CD4-positive, alpha-beta memory T cell (primary cell): ENCODE data around the gene TECTA. TPM values are rescaled to one million over a fixed set of nuclear protein-coding genes. Genes with fewer than 3 reads are reported as not detected.

ENCODE experiments used
- CTCF ChIA-PET: fragments of 350-600 bp; sonication (Branson Sonifier 250); formaldehyde crosslinking; loops from one replicate; lab custom pipeline; 2021; ENCODE audit warnings: inconsistent platforms; ENCODE audit not compliant: partially characterized antibody; lab: Charles Lee
- POLR2A ChIA-PET: fragments of 350-600 bp; sonication (Branson Sonifier 250); formaldehyde crosslinking; loops from one replicate; lab custom pipeline; 2021; ENCODE audit not compliant: partially characterized antibody; lab: Charles Lee
- DNase-seq, 5 donors: peaks; one replicate each; pipeline versions ENCODE4 v3.0.0 to v3.0.0-alpha.2; 2020 to 2022; ENCODE audit warnings: mixed read lengths in 1 of 5
- H3K27ac ChIP-seq: one replicate; pipeline ENCODE4 v1.7.0; 2013; ENCODE audit warnings: low read depth, low read length
- H3K27me3 ChIP-seq: 2 replicates; pipeline ENCODE4 v1.7.0; 2013; ENCODE audit warnings: mild to moderate bottlenecking, low read length, moderate library complexity; ENCODE audit not compliant: insufficient read depth
- H3K36me3 ChIP-seq: 2 replicates; pipeline ENCODE4 v1.7.0; 2013; ENCODE audit warnings: mild to moderate bottlenecking, low read length, moderate library complexity; ENCODE audit not compliant: insufficient read depth
- H3K4me1 ChIP-seq: 2 replicates; pipeline ENCODE4 v1.7.0; 2013; ENCODE audit warnings: mild to moderate bottlenecking, low read length, moderate library complexity; ENCODE audit not compliant: insufficient read depth
- H3K4me3 ChIP-seq, 2 donors: one replicate each; pipeline ENCODE4 v1.7.0; 2013; ENCODE audit warnings: low read length in 2 of 2, mild to moderate bottlenecking in 1 of 2
- H3K9me3 ChIP-seq, 2 donors: one replicate each; pipeline ENCODE4 v1.7.0; 2013; ENCODE audit warnings: low read length in 2 of 2, control low read depth in 1 of 2; ENCODE audit not compliant: control insufficient read depth in 1 of 2
- H3K27ac Mint-ChIP-seq, 7 donors: one replicate each; pipeline ENCODE4 v1.8.0; 2020 to 2021; ENCODE audit warnings: mixed read lengths in 7 of 7, mild to moderate bottlenecking in 6 of 7, inconsistent platforms in 3 of 7, moderate library complexity in 3 of 7
- H3K27me3 Mint-ChIP-seq, 2 donors: one replicate each; pipeline ENCODE4 v1.8.0; 2020 to 2021; ENCODE audit warnings: mixed read lengths in 2 of 2
- H3K36me3 Mint-ChIP-seq, 2 donors: one replicate each; pipeline ENCODE4 v1.8.0; 2020 to 2021; ENCODE audit warnings: mixed read lengths in 2 of 2, inconsistent platforms in 1 of 2, mild to moderate bottlenecking in 1 of 2
- H3K4me1 Mint-ChIP-seq, 4 donors: one replicate each; pipeline ENCODE4 v1.8.0; 2020 to 2021; ENCODE audit warnings: mixed read lengths in 4 of 4, mild to moderate bottlenecking in 1 of 4
- H3K4me3 Mint-ChIP-seq, 8 donors: one replicate each; pipeline ENCODE4 v1.8.0; 2020 to 2021; ENCODE audit warnings: mixed read lengths in 8 of 8, mild to moderate bottlenecking in 7 of 8, moderate library complexity in 6 of 8, inconsistent platforms in 3 of 8
- H3K9me3 Mint-ChIP-seq, 8 donors: one replicate each; pipeline ENCODE4 v1.8.0; 2020 to 2021; ENCODE audit warnings: mixed read lengths in 8 of 8, mild to moderate bottlenecking in 5 of 8, inconsistent platforms in 3 of 8, moderate library complexity in 1 of 8
- intact Hi-C: fragments of 100-400 bp; cut with micrococcal nuclease; formaldehyde crosslinking; loops from one replicate; pipeline ENCODE4 v1.15.1; 2023
- polyA plus RNA-seq, 2 donors: library from polyadenylated mRNA; unstranded; fragments of 300-500 nt; fragmentation: Illumina TruSeq; gene quantifications; one replicate each; pipeline ENCODE4 v1.2.3, GENCODE V29; 2021
- total RNA-seq, 2 experiments: library from RNA; stranded (reverse); gene quantifications; one replicate each; pipeline ENCODE4 v1.2.3, GENCODE V29; 2021

The TECTA gene, protein sequence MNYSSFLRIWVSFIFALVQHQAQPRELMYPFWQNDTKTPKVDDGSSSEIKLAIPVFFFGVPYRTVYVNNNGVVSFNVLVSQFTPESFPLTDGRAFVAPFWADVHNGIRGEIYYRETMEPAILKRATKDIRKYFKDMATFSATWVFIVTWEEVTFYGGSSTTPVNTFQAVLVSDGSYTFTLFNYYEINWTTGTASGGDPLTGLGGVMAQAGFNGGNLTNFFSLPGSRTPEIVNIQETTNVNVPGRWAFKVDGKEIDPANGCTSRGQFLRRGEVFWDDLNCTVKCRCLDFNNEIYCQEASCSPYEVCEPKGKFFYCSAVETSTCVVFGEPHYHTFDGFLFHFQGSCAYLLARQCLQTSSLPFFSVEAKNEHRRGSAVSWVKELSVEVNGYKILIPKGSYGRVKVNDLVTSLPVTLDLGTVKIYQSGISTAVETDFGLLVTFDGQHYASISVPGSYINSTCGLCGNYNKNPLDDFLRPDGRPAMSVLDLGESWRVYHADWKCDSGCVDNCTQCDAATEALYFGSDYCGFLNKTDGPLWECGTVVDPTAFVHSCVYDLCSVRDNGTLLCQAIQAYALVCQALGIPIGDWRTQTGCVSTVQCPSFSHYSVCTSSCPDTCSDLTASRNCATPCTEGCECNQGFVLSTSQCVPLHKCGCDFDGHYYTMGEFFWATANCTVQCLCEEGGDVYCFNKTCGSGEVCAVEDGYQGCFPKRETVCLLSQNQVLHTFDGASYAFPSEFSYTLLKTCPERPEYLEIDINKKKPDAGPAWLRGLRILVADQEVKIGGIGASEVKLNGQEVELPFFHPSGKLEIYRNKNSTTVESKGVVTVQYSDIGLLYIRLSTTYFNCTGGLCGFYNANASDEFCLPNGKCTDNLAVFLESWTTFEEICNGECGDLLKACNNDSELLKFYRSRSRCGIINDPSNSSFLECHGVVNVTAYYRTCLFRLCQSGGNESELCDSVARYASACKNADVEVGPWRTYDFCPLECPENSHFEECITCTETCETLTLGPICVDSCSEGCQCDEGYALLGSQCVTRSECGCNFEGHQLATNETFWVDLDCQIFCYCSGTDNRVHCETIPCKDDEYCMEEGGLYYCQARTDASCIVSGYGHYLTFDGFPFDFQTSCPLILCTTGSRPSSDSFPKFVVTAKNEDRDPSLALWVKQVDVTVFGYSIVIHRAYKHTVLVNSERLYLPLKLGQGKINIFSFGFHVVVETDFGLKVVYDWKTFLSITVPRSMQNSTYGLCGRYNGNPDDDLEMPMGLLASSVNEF (N-terminal part only)
- total RNA-seq (under 1 TPM; 0.33 to 0.38 TPM), polyA plus RNA-seq (under 1 TPM in 1 of 2 donors, not detected in 1; 0.07 TPM)

DNA sequence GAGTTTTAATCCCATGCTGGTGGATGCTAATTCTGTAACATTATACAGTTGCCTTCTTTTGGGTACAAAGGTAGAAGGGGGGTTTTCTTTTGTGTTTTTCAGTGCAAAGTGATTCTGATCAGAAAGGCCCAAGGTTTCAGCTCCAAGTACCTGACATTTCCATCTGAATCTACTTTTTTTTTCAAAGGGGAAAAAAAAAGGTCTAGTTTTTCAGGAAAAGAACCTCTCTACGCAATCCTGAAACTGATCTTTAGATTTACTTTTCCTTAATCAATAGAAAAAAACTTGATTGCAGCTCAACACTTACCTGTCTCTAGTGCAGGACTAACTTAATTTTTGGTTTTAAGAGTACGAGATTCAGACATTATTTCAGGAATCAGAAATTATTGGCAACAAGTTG is at the start of gene TECTA:
TECTA (plus strand) TSS at position 301 of the 400 bp plus-strand sequence. CDS start 1,423 bp downstream, outside the sequence.
- H3K4me1 Mint-ChIP-seq, result no peaks in the 10 kb centered on the region
- POLR2A ChIA-PET, result no interaction called here
- H3K36me3 ChIP-seq, result no peaks in the 10 kb centered on the region
- DNase-seq, result no peak
- H3K4me1 ChIP-seq, result no peaks in the 10 kb centered on the region
- no peaks in the 10 kb centered on the region for H3K9me3 Mint-ChIP-seq
- intact Hi-C loops, result no loop called here
- H3K27me3 ChIP-seq, result no peaks in the 10 kb centered on the region
- no peak within 1 kb of the TSS for H3K27ac ChIP-seq
- H3K27ac Mint-ChIP-seq, result no peak within 1 kb of the TSS
- CTCF ChIA-PET, result no interaction called here
- H3K27me3 Mint-ChIP-seq, result no peaks in the 10 kb centered on the region
- no peak within 1 kb of the TSS for H3K4me3 ChIP-seq
- no peaks in the 10 kb centered on the region for H3K9me3 ChIP-seq
- H3K4me3 Mint-ChIP-seq, result no peak within 1 kb of the TSS
- H3K36me3 Mint-ChIP-seq, result no peaks in the 10 kb centered on the region

DNA sequence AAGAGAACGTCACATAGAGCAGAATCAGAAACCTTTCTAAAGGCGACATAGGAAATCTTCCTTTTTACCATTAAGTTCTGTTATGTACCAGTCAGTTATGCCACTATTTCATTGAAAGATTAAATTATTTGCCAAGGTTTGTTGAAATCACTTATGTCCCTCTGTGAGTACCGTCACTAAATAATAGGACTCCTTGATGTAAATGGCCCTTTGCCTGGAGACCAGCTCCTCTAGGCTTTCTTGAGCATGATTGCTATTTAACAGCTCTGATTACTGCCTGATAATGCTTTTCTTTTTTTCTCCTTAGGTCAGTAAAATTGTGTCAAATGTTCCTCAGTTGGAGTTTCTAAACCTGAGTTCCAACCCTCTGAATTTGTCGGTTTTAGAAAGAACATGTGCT is 47.8 kb upstream of the TECTA start:
- Mint-ChIP-seq H3K27me3 (no peaks in the 10 kb centered on the region), H3K4me1 (peaks cover 0 to 1% (median 0%) of the 10 kb centered on the region in 4 donors), H3K27ac (no peak overlapping the region), H3K36me3 (peaks cover 63 to 73% of the 10 kb centered on the region in 2 donors), H3K4me3 (no peak overlapping the region), H3K9me3 (peaks cover 0 to 2% (median 0%) of the 10 kb centered on the region in 8 donors)
- DNase-seq, result no peak
- ChIA-PET CTCF (no interaction called here), POLR2A (no interaction called here)
- Histone ChIP-seq H3K36me3 (peaks cover 13% of the 10 kb centered on the region), H3K4me3 (no peak overlapping the region), H3K27me3 (no peaks in the 10 kb centered on the region), H3K9me3 (no peaks in the 10 kb centered on the region), H3K4me1 (no peaks in the 10 kb centered on the region), H3K27ac (no peak overlapping the region)
- intact Hi-C loops, result no loop called here

DNA sequence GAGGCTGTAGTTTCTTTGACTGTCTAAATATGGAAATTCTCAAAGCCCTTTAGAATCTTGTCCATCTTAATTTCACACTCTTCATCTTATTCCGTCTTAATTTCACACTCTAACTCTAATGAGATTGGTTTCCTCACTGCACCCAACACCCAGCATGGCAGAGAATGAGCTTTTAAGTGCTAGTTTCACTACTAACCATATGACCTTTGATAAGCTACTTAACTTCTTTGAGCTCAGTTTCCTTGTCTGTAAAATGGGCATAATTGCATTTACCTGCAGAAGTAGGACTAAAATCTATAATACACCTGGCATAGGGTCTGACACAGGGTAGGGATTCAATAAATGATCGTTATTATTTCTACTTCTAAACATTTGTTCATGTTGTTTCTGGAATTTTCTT is 46.8 kb upstream of the TECTA start:
- intact Hi-C loops, result no loop called here
- POLR2A ChIA-PET, result no interaction called here
- H3K27ac Mint-ChIP-seq, result no peak overlapping the region

DNA sequence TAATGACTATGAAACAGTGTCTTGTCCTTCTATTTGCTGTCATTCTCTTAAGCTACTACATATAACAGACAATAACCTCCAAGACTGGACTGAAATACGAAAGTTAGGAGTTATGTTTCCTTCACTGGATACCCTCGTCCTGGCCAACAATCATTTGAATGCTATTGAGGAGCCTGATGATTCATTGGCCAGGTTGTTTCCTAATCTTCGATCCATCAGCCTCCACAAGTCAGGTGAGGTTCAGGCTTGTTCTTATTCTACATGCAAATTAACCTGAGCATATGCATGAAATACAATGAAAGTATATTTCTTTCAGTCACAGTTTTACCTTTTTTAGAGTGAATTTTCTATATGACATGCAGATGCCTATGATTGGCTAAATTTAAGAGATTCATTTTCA is 46.0 kb upstream of the TECTA start:
- Mint-ChIP-seq H3K4me3 (no peak overlapping the region), H3K4me1 (no peaks in the 10 kb centered on the region), H3K36me3 (peaks cover 64 to 67% of the 10 kb centered on the region in 2 donors), H3K27ac (no peak overlapping the region), H3K27me3 (no peaks in the 10 kb centered on the region), H3K9me3 (peaks cover 0 to 2% (median 0%) of the 10 kb centered on the region in 8 donors)
- peaks cover 15% of the 10 kb centered on the region for H3K36me3 ChIP-seq
- H3K27me3 ChIP-seq, result no peaks in the 10 kb centered on the region
- intact Hi-C loops, result no loop called here
- no peaks in the 10 kb centered on the region for H3K9me3 ChIP-seq
- DNase-seq, result no peak
- POLR2A ChIA-PET, result no interaction called here
- no peak overlapping the region for H3K4me3 ChIP-seq
- H3K4me1 ChIP-seq, result no peaks in the 10 kb centered on the region
- H3K27ac ChIP-seq, result no peak overlapping the region
- CTCF ChIA-PET, result no interaction called here

More for the DNA sequence above, 46.8 kb upstream of the TECTA start:
- CTCF ChIA-PET, result no interaction called here
- H3K4me3 ChIP-seq, result no peak overlapping the region
- H3K36me3 ChIP-seq, result peaks cover 15% of the 10 kb centered on the region
- Mint-ChIP-seq H3K36me3 (peaks cover 65 to 71% of the 10 kb centered on the region in 2 donors), H3K9me3 (peaks cover 0 to 2% (median 0%) of the 10 kb centered on the region in 8 donors), H3K4me1 (no peaks in the 10 kb centered on the region), H3K4me3 (no peak overlapping the region), H3K27me3 (no peaks in the 10 kb centered on the region)
- H3K27ac ChIP-seq, result no peak overlapping the region
- no peaks in the 10 kb centered on the region for H3K9me3 ChIP-seq
- no peak for DNase-seq
- H3K27me3 ChIP-seq, result no peaks in the 10 kb centered on the region
- no peaks in the 10 kb centered on the region for H3K4me1 ChIP-seq

DNA sequence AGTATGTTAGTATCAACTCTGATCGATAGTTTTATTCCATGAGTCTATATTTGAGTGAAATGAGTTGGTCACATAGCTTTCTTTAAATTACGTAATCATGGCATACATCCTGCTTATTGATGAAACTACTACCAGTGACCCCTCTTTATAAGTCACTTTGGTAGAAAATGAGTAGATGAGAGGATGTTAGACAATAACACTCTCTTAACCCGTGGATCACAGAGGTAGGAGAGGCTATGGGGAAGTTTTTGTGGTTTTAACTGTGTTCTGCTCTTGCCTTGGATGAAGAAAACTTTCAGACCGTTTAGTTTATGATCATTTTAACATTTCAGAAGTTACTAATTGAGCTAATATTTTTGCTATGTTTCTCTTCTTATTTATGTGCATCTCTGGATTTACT is 43.1 kb upstream of the TECTA start:
- peaks cover 15% of the 10 kb centered on the region for H3K36me3 ChIP-seq
- H3K27ac ChIP-seq, result no peak overlapping the region
- H3K27me3 ChIP-seq, result no peaks in the 10 kb centered on the region
- H3K4me1 ChIP-seq, result no peaks in the 10 kb centered on the region
- Mint-ChIP-seq H3K27ac (no peak overlapping the region), H3K4me1 (no peaks in the 10 kb centered on the region), H3K27me3 (no peaks in the 10 kb centered on the region), H3K4me3 (no peak overlapping the region), H3K9me3 (peaks cover 0 to 2% (median 0%) of the 10 kb centered on the region in 8 donors), H3K36me3 (peaks cover 68 to 77% of the 10 kb centered on the region in 2 donors)
- intact Hi-C loops, result no loop called here
- H3K9me3 ChIP-seq, result no peaks in the 10 kb centered on the region
- ChIA-PET POLR2A (no interaction called here), CTCF (no interaction called here)
- DNase-seq, result no peak
- H3K4me3 ChIP-seq, result no peak overlapping the region

DNA sequence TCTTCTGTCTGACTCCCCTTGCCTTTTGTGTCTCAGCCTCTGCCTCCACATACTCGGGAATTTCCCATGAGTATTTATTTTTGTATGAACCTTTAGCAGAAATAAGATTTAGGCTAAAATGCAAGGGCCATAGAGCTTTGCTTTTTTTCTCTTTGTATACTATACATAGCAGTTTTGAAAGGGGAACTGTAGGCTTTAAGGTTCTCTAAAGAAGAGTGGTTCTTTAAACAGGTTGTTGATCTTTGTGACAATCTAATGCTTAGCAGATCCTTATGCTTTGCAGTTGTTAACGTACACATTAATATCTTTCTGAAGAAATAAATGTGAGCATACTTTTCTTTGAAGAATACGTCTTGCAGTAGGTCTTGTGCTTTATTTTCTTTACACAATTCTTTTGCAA is 42.1 kb upstream of the TECTA start:
- Histone ChIP-seq H3K27me3 (no peaks in the 10 kb centered on the region), H3K9me3 (no peaks in the 10 kb centered on the region), H3K4me3 (no peak overlapping the region), H3K36me3 (peaks cover 8% of the 10 kb centered on the region), H3K4me1 (no peaks in the 10 kb centered on the region), H3K27ac (no peak overlapping the region)
- intact Hi-C loops, result no loop called here
- H3K4me1 Mint-ChIP-seq, result no peaks in the 10 kb centered on the region
- DNase-seq, result no peak
- H3K4me3 Mint-ChIP-seq, result no peak overlapping the region
- ChIA-PET CTCF (no interaction called here), POLR2A (no interaction called here)
- peaks cover 0 to 2% (median 0%) of the 10 kb centered on the region in 8 donors for H3K9me3 Mint-ChIP-seq
- H3K36me3 Mint-ChIP-seq, result peaks cover 68 to 74% of the 10 kb centered on the region in 2 donors
- H3K27me3 Mint-ChIP-seq, result no peaks in the 10 kb centered on the region
- H3K27ac Mint-ChIP-seq, result no peak overlapping the region
